ENCODE data around the gene NHERF2.

Gene NHERF2

DNA sequence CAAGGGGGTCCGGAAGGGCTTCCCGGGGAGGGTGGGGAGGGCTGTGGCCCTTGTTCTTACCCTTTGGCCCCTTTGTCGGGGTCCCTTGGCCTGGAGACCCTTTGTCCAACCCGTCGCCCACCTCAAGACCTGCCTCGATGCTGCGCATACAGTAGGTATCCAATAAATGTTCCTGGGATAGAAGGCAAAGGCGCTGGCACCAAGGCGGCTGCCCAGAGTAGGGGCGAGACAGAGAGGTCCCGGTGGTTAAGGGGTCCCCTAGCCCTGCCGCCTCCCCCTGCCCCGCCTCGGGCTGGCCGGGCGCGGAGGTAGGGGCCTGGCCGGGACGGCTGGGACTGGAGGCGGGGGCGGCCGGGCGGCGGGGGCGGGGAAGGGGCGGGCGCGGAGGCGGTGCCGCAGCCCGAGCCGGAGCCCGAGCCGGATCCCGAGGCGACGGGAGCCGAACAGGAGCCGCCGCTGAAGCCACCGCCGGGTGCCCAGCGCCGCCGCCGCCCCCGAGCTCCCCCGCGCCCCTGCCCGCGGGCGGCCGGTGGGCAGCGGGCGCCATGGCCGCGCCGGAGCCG lies at the start of gene NHERF2:
Gene NHERF2 (plus strand): TSS at position 442 of the 563 bp plus-strand sequence. CDS start 104 bp downstream, at position 546.
- DNase-seq = no peak

DNA sequence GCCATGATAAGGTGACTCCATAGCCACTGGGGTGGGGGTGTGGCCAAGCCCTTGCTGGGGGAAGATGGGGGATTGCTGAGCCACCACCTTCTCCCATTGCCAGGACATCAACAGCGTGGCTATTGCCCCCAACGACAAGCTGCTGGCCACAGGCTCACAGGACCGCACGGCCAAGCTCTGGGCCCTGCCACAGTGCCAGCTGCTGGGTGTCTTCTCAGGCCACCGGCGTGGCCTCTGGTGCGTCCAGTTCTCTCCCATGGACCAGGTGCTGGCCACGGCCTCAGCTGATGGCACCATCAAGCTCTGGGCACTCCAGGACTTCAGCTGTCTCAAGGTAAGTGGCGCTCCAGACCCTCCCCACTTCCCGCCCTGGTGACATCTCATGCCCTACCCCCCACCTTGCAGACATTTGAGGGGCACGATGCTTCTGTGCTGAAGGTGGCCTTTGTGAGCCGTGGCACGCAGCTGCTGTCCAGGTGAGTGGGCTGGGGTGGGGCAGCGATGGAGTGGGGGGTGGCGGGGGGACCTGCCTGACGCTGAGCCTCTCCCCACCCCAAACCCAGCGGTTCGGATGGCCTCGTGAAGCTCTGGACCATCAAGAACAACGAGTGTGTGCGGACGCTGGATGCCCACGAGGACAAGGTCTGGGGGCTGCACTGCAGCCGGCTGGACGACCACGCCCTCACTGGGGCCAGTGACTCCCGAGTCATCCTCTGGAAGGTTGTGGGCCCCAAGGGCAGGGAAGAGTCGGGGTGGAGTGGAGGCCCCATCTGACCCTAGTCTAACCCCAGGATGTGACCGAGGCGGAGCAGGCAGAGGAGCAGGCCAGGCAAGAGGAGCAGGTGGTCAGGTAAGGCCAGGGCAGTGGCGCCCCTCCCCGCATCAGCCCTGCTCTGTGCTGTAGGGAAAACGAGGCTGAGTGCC lies 49.5 kb upstream of the NHERF2 start:
- DNase-seq = no peak

DNA sequence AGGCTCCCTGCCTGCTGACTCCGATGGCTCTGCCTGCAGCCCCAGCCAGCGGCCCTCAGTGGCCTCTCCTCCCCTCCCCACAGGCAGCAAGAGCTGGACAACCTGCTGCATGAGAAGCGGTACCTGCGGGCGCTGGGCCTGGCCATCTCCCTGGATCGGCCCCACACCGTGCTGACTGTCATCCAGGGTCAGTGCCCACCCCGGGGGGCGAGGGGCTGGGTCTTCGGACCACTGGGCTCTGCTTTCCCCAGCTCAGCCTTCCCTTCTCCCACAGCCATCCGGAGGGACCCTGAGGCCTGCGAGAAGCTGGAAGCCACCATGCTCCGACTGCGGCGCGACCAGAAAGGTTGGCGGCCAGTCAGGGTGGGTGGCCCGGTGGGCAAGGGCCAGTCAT lies 48.8 kb upstream of the NHERF2 start:
- no peak for DNase-seq

DNA sequence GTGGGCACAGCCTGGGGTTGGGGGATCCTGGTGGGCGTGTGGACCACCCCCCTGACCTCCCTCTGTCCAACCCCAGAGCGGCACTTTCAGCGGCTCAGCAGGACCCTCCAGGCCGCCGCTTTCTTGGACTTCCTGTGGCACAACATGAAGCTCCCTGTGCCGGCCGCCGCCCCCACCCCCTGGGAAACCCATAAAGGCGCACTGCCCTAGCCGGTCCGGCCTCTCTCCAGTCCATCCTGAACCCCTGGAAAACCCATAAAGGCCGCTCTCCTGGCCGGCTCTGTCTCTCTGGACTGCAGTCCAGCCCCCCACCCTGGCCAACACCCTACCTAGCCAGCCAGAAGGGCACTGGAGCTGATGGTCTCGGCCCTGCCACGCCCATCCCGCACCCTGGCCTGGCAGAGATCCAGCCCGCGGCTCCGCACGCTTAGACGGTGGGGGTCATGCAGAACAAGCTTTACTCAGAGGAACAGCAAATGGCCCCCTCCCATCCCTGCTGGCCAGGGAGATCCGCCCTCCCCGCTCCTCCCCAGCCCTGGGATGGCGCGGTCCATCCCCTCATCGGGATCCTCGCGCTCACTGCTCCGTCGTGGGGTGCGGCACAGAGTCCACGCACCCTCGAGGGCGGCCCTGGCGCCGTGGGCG lies 48.1 kb upstream of the NHERF2 start:
- no peak for DNase-seq

DNA sequence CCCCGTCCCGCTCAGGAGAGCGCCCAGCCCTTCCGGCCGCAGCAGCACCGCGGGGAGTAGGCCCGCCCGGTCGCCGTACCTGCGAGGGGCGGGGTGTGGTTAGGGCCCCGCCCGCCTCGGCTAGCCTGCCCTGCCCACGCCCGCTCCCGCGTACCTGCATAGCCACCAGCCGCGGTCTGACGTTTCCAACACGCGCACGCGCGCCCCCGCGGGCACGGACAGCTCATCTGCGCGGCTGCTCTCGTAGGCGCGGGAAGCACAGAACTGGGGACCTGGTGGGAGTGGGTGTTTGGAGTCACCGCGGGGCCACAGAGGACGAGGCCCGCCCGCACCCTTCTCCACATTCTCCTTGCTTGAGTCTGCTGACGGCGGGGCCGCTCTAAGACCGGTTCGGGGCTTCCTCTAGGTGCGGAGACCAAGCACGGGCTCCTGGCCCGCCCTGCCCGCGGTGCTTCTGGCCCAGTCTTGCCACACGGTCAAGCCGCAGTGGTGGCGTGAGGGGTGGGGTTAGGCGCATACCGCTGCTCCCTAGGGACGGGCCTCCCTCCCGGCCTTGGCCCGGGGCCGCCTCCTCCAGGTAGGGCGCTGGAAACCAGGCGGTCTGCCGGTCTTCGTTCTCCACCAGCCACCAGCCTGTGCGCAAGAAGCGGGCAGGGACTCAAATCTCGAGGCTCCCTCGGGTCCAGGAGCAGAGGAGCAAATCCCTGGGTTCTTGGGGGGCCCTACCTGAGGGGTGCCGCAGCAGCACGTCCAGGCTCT lies 47.3 kb upstream of the NHERF2 start:
- DNase-seq = no peak

DNA sequence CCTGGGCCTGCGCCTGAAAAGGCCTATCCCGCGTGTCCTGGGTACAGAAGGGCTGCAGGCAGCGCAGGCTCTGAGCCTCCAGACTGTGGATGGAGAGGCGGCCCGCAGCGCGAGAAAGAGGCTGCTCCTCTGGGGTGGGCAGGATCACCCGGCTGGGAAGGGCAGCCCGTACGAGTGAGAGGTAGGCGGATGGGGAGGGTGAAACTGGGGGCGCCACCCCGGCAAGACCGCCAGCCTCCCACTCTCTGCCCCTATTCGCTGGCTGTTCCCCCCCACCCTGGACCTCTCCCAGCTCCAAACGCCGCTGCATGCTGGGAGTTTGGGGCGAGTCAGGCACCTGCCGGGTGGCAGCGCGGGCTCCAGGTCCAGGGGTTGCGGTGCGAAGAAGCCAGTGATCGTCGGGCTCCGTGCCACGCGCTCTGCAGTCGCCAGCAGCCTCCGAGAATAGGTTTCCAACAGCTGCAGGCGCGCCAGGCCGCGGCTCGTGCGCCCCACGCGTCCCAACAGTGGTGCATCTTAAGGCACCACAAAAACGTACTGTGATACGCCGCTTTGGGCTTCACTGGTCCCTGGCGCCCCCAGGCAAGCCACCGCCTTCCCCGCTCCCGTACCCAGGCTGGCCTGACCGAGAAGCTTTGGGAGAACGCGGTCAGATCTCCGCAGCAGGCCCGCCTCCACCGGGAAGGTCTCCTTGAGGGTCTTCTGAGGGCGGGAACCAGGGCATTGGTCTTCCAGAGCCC lies 46.5 kb upstream of the NHERF2 start:
- no peak for DNase-seq

DNA sequence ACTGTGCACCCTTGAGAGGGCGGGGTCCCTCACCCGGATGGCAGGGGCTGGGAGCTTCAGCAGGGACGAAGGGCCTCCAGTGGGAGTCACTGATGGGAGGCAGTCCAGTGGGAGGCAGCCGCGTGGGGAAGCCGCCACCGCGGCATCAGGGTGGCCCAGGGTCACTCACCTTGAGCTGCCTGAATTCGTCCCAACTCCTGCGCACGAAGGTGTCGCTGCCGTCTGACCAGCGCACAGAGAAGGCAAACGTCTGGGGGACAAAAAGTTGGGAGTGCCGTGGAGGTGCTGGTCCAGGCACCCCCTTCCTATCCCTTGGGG lies 46.0 kb upstream of the NHERF2 start:
- DNase-seq = no peak

DNA sequence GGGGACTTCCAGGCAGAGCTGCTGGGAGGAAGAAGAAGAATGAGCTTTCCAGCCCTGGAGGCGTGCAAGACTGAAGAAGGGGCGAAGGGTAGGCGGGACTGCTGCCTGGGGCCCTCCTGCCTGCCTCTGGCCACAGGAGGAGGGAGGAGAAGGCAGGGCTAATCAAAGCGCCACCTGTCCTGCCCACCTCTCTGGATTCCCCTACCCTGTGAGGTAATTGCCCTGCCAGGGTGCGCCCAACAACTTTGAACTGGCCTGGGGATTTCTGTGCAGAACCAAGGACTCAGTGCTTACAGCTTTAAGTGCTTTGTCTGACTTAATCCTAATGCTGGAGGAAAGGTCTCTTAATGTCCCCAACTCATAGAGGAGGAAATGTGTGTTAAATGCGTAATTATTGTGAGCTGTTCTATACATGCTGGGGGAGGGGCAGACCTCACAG lies 45.3 kb upstream of the NHERF2 start, which contains the start of gene NOXO1:
Gene NOXO1 (minus strand): TSS at position 72 of the 439 bp plus-strand sequence. CDS start 290 bp downstream, outside the sequence.
- DNase-seq = no peak

DNA sequence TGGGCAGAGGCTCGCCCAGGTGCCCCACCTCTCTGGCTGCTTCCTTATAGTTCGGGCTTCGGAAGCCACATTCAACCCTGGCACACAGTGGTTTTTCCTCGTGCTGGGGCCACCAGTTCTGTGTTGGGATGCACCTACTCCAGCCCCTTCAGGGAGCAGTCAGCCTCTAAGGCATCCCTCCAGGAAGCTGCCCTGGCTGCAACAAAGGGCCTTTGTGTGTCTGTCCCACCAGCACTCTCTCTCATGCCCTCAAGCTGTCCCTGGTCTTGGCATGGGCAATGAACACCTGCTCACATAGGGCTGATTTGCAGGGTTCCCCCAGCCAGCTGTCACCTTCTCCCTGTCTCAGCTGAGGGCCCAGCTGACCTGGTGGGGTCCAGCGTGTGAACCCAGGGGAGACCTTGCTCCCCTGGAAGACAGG lies 44.7 kb upstream of the NHERF2 start:
- no peak for DNase-seq

DNA sequence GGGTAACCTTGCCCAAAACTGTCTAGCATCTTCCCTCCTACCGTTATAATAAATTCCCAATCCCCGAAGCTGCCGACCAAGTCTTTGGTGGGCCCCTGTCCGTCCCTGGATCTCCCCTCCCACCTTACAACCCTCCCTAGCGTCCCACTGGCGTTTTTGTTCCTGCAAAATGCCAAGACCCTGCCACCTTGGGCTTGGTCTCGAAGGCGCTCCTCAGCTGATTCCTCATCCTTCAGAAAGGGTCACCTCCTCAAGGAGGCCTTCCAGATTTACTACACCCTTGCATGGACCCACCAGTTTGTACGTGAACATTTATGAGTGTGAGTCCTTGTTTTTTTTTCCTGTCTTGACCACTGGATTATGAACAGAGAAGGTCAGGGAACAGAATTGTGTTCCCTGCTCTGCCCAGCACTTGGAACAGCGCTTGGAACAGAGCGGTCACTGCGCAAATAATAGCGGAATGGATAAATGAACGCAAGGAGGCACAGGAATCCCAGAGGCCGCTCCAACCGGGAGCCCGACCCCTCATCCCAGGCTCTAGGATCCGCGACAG lies 43.6 kb upstream of the NHERF2 start:
- no peak for DNase-seq

DNA sequence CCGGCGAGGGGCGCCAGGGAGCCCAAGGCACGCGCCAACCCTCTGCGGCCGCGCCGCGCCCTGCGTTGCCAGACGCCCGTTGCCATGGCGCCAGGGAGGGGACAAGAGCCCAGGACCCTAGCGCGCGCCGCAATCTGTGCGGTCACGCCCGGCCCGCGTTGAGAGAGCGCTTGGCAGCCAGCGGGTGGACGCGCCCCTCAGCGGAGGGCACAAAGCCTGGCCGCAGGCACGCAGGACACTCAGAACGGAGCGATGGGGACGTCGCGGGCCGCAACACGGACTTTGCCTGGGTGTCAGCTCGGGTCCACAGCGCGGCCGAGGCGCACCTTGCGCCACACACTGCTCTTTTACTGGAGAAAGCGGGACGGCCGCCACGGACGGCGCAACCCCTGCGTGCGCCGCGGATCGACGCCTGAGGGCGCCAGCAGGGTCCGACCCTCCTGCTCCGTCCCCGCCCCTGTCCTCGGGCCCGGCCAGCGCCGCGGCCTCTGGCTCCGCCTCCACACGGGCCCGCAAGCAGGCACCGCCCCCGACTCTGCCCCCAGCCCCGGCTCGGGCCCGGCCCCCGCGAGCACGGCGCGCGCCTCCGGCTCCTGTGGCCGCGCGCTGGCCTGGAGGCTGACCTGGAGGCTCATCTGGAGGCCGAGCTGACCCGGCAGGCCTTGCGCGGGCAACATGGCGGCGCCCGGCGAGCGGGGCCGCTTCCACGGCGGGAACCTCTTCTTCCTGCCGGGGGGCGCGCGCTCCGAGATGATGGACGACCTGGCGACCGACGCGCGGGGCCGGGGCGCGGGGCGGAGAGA lies 43.0 kb upstream of the NHERF2 start, which contains the start of gene GFER:
Gene GFER (plus strand): TSS at position 650 of the 803 bp plus-strand sequence. CDS start 26 bp downstream, at position 676.
- DNase-seq = peak; percentile 84

DNA sequence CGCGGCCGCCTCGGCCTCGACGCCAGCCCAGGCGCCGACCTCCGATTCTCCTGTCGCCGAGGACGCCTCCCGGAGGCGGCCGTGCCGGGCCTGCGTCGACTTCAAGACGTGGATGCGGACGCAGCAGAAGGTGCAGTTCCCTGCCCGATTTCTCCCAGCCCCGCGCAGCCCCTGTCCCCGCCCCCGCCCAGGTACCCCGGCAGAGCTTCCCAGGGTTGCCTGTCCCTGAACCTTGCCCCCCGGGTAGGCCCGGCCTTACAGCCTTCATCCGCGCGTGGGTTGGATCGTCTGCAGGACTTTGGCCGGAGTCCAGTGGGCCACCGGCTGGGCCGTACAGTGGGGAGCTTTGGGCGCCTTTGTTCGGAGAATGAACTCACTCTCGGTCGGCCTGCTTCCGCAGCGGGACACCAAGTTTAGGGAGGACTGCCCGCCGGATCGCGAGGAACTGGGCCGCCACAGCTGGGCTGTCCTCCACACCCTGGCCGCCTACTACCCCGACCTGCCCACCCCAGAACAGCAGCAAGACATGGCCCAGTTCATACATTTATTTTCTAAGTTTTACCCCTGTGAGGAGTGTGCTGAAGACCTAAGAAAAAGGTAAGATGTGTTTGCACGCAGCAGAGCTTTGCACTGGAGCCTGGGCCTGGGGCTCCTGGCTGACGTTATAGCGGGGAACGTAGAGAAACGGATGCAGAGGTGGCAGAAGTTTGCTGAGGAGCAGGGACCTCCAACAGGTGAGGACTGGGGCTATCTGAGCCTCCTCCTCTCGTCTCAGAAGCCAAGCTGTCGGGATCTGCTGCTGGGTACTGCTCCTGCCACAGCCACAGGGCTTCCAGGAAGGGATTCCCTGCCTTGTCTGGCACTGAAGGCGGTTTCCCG lies 42.1 kb upstream of the NHERF2 start:
- DNase-seq = no peak

DNA sequence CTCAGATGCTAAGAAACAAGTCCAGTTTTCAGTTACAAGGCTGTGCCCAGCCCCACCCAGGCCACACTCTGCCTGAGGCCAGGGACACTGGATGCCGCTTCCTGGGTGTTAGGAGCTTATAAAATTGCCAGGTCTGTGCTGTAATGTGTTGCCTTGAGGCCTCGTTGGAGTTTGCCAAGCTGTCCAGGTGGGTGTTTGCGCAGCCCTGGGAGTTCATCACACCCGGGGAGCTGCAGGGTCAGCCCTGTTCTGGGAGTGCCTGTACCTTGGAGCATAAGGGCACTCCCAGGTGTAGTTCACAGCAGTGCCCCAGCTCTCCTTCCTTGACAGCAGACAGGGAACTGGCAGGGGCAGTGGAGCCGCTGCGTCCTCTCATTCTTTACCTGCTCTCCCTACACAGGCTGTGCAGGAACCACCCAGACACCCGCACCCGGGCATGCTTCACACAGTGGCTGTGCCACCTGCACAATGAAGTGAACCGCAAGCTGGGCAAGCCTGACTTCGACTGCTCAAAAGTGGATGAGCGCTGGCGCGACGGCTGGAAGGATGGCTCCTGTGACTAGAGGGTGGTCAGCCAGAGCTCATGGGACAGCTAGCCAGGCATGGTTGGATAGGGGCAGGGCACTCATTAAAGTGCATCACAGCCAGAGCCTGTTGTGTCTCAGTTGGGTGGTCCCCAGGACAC lies 41.1 kb upstream of the NHERF2 start:
- no peak for DNase-seq

DNA sequence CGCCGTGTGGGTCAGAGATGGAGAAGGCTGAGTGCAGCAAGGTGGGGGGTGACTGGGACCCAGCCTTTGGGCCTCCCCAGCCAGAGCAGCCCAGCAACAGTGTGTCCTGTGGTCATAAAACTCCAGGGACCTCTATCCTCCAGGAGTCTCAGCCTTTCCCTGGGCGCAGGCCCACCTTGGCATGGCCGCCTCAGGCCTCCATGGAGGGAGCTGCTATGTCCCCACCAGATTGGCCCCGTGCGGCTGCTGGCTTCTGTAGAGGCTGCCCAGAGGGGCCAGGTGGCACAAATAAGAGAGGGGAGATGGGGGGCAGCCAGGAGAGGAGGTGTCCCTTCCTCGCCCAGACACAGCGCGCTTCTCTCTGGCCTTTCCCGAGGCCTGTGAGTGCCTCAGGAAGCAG lies 39.5 kb upstream of the NHERF2 start:
- no peak for DNase-seq

DNA sequence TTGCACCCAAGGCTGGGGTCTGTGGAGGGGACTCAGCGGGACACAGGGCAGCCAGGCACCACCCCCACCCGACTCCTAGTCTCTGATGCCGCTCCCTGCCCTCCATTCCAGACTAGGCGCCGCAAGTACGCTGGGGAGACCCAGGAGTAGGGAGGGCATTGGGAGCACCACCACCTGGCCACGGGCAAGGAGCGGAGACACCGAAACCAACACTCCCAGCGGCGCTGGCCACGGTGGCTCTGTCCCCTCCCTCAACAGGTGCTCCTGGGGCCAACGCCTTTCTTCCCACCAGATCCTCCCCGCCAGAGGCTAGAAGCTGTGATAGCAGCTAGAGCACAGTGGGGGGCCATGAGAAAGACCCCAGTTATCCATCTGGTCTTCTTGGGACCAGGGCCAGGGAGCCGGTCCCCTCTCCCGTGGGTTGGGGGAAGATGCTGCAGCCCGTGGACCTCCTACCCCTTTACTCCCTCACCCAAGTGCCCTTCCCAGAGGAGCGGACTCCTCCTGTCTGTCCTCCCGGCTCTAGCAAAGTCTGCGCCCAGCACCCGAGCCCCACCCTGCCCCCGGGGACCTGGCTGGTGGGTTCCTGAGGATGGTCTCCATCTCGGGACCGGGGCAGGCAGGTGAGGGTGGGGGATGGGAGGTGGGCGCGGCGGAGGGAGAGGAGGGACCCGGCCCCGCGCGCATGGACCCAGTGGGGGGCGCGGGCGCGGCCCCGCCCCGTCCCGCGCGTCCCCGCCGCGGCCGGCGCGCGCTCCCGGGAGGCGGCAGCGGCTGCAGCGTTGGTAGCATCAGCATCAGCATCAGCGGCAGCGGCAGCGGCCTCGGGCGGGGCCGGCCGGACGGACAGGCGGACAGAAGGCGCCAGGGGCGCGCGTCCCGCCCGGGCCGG lies 37.2 kb upstream of the NHERF2 start, which contains the start of gene SYNGR3:
Gene SYNGR3 (plus strand): TSS at position 762 of the 892 bp plus-strand sequence. CDS start 133 bp downstream, outside the sequence.
- no peak for DNase-seq

DNA sequence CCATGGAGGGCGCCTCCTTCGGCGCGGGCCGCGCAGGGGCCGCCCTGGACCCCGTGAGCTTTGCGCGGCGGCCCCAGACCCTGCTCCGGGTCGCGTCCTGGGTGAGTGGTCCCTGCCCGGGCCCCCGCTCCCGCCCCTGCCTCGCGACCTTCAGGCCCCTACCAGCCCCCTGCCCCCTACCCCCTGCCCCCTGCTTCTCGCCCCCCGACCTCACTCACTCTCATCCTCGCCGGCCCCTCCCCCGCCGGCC lies 36.7 kb upstream of the NHERF2 start:
- no peak for DNase-seq

DNA sequence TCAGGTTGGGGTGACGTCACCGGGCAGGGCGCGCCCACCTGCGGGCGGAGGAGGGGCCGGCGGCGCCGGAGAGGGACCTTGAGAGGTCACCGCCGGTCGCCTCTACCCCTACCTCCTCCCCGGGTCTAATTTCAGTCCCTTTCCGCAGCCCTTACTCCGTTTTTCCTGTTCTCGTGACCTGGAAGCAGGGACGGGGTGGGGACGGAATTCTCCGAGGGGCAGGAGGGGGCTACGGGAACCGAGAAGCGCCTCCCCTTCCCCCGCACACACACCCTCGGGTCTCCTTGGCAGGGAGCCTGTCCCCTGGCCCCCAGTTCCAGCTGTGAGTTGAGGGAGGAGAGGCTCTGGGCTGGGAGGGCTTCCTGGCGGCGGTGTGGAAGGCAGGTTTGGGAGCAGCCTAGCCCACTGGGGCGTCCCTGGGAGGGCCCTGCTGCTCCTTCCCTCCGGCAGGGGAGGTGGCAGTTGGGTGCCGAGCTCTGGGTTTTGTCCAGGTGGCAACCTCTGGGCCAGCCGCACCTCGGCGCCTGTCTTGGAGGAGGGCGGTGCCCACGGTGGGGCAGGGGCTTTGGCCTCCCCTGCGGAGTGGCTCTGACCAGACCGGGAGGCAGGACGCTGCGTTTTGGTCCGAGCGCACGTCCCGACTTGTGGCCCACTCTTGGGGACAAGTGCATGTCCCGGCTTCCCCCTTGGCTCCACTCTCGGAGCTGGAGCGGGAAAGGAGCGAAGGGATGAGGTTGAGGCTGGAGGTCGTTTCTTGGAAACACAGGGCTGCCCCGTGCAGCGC lies 36.2 kb upstream of the NHERF2 start:
- peak; percentile 67 for DNase-seq

DNA sequence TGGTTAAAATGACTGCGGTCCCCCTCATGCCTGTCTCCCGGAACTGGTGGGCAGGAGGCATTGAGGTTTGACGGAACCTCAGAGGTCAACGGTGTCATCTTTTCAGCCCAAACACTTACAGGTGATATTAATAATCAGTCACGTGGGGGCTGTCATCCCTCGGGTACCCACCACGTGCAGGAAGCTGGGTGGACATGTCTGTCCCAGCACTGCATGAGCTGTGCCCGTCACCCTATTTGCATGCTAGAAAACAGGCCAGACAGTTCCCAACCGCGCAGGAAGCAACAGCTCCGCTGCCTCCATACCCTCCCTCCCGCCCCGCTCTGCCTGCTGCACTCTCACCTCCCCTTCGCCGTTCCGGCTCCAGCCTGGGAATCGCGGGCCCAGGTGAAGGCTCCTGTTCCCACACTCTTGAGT lies 35.6 kb upstream of the NHERF2 start:
- DNase-seq = peak; percentile 83
